ENCODE measurements around the gene TNPO3.
"Not testable (repeated sequence)": the region's sequence is repeated elsewhere in the genome, so short reads cannot be mapped to it uniquely, and the experiment has no call there.

The TNPO3 gene

GRCh38 chr7:128918016-128918665 lies 136.8 kb downstream of the TNPO3 start:
- no peak for DNase-seq

- DNase-seq: no peak
Measured at GRCh38 chr7:128917122-128917521, 137.8 kb downstream of the TNPO3 start.

- DNase-seq: no peak
Measured at GRCh38 chr7:128916643-128916915, 138.3 kb downstream of the TNPO3 start.

- DNase-seq: no peak
Measured at GRCh38 chr7:128915841-128916642, 138.9 kb downstream of the TNPO3 start.

GRCh38 chr7:128915271-128915819 lies 139.6 kb downstream of the TNPO3 start:
- no peak for DNase-seq

- DNase-seq: no peak
Measured at GRCh38 chr7:128914566-128915151, 140.3 kb downstream of the TNPO3 start.

- DNase-seq: no peak
Measured at GRCh38 chr7:128913870-128914565, 140.9 kb downstream of the TNPO3 start.

- not testable (repeated sequence) for DNase-seq
Measured at GRCh38 chr7:128912709-128913495, 142.0 kb downstream of the TNPO3 start.

GRCh38 chr7:128912281-128912680 lies 142.6 kb downstream of the TNPO3 start:
- no peak for DNase-seq

GRCh38 chr7:128911423-128912031 lies 143.4 kb downstream of the TNPO3 start:
- DNase-seq: no peak

- DNase-seq: no peak
Measured at GRCh38 chr7:128910569-128910945, 144.4 kb downstream of the TNPO3 start, which contains the start of gene KCP. KCP (minus strand) TSS chr7:128910709; CDS start chr7:128910676, 33 bp downstream.

- no peak for DNase-seq
Measured at GRCh38 chr7:128909625-128910568, 145.0 kb downstream of the TNPO3 start.

- no peak for DNase-seq
Measured at GRCh38 chr7:128908750-128909624, 145.9 kb downstream of the TNPO3 start.

- no peak for DNase-seq
Measured at GRCh38 chr7:128906766-128907559, 147.9 kb downstream of the TNPO3 start.

GRCh38 chr7:128906001-128906765 lies 148.7 kb downstream of the TNPO3 start:
- DNase-seq: no peak

GRCh38 chr7:128904381-128905197 lies 150.3 kb downstream of the TNPO3 start:
- DNase-seq: no peak

Measured in activated effector memory CD4-positive, alpha-beta T cell treated with Interleukin-2 at 50 U/mL for 16 hours (primary cell).